ENCODE results near the gene LAPTM5. TPM values are rescaled to one million over a fixed set of nuclear protein-coding genes. Genes with fewer than 3 reads are reported as not detected.

Gene LAPTM5
- total and polyA plus RNA-seq, 10 of the 15 experiments (the other 5 are each of a cell fraction or from before 2014, with no cell fraction given) = 24.1 to 1,034 (median 687) TPM

GRCh38 chr1:30710407-30710806 lies 47.2 kb downstream of the LAPTM5 start (continued):
- TF ChIP-seq, protein P1, sequence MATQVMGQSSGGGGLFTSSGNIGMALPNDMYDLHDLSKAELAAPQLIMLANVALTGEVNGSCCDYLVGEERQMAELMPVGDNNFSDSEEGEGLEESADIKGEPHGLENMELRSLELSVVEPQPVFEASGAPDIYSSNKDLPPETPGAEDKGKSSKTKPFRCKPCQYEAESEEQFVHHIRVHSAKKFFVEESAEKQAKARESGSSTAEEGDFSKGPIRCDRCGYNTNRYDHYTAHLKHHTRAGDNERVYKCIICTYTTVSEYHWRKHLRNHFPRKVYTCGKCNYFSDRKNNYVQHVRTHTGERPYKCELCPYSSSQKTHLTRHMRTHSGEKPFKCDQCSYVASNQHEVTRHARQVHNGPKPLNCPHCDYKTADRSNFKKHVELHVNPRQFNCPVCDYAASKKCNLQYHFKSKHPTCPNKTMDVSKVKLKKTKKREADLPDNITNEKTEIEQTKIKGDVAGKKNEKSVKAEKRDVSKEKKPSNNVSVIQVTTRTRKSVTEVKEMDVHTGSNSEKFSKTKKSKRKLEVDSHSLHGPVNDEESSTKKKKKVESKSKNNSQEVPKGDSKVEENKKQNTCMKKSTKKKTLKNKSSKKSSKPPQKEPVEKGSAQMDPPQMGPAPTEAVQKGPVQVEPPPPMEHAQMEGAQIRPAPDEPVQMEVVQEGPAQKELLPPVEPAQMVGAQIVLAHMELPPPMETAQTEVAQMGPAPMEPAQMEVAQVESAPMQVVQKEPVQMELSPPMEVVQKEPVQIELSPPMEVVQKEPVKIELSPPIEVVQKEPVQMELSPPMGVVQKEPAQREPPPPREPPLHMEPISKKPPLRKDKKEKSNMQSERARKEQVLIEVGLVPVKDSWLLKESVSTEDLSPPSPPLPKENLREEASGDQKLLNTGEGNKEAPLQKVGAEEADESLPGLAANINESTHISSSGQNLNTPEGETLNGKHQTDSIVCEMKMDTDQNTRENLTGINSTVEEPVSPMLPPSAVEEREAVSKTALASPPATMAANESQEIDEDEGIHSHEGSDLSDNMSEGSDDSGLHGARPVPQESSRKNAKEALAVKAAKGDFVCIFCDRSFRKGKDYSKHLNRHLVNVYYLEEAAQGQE (IDR thresholded peaks at IDR 0.05; ENCODE audit: low read depth, low read length) = no peak
- TF ChIP-seq TCF3 (IDR thresholded peaks at IDR 0.05; ENCODE audit: borderline replicate concordance, insufficient read depth, low read depth, low read length) = no peak

- no peaks in the 10 kb centered on the region for H4K20me1 ChIP-seq (ENCODE audit: control insufficient read depth, insufficient read depth)
- ChIA-PET POLR2A (no interaction called here), SMC1A (ENCODE audit: uncharacterized antibody, unreplicated experiment) (interaction anchor here (0.5 to 1.0 kb wide), 4 partner anchors 57 to 1826 kb away, joined by 3 to 4 read pairs (median 3); no protein-coding TSS in a partner anchor), CTCF (interaction anchor here (0.6 to 1.7 kb wide), 8 partner anchors 11 to 1924 kb away, joined by 3 to 10 read pairs (median 3); no protein-coding TSS in a partner anchor), RAD21 (ENCODE audit: unreplicated experiment) (interaction anchor here (1.0 to 1.8 kb wide), 4 partner anchors 10 to 1472 kb away, joined by 3 to 8 read pairs (median 5); partner anchors contain the start of gene PTPRU)
- no peak overlapping the region for H3K9ac ChIP-seq (ENCODE audit: control insufficient read depth, insufficient read depth, low read length)
- peaks cover 0 to 3% of the 10 kb centered on the region in 2 experiments; a peak in 2 of 4 replicates for H3K27me3 ChIP-seq (replicated peaks in 1 of 2; ENCODE audit: control insufficient read depth in 2 of 2, insufficient read depth in 2 of 2, low read length in 1 of 2)
- FAIRE-seq (no peak), ATAC-seq (no peak; the same call in 2 of the 3 replicates), DNase-seq (ENCODE audit: low read depth, low spot score) (no peak)
- H2AFZ ChIP-seq (ENCODE audit: control insufficient read depth, low read depth, low read length) = no peak overlapping the region
- BruUV-seq (replicated peaks) = no TSS peak
- H3K4me2 ChIP-seq (ENCODE audit: control insufficient read depth, insufficient read depth) = no peak overlapping the region
- no peak overlapping the region for H3K27ac ChIP-seq (ENCODE audit: control insufficient read depth, insufficient read depth)
- H3K4me3 ChIP-seq = no peak overlapping the region
- in situ Hi-C loops (cut with MboI) = loop anchor here (5.0 kb wide), 1 partner anchor 1471 kb away; the partner anchor contains the start of gene PTPRU
- intact Hi-C loops (cut with micrococcal nuclease; ENCODE audit: unreplicated experiment) = loop anchor here (2.0 to 5.0 kb wide), 3 partner anchors 916 to 1331 kb away; no protein-coding TSS in a partner anchor
- H3K36me3 ChIP-seq (ENCODE audit: control insufficient read depth in 2 of 2, insufficient read depth in 2 of 2, low read length in 1 of 2) = no peaks in the 10 kb centered on the region; a peak in 1 of 4 replicates
- H3K9me3 ChIP-seq (replicated peaks; ENCODE audit: control insufficient read depth, insufficient read depth, low read length) = no peaks in the 10 kb centered on the region
- H3K4me1 ChIP-seq (ENCODE audit: control insufficient read depth, insufficient read depth, low read length) = no peaks in the 10 kb centered on the region
- H3K79me2 ChIP-seq (ENCODE audit: control insufficient read depth, insufficient read depth, low read length) = no peaks in the 10 kb centered on the region
- 30% methylated on average over 8 of the region's 8 CpGs for WGBS (ENCODE audit: insufficient coverage, insufficient replicate concordance, low lambda C conversion rate, missing lambda C conversion rate)
- TF ChIP-seq MYB (IDR thresholded peaks at IDR 0.05; ENCODE audit: borderline replicate concordance, low read depth, low read length) (no peak), MAX (IDR thresholded peaks at IDR 0.05; ENCODE audit: low read depth, low read length) (no peak), SMAD1 (IDR thresholded peaks at IDR 0.05; ENCODE audit: low read depth, partially characterized antibody) (no peak), NR2F1 (conservative IDR thresholded peaks at IDR 0.05) (no peak), RFX5 (IDR thresholded peaks at IDR 0.05; ENCODE audit: low read depth, low read length) (no peak), SMC3 (IDR thresholded peaks at IDR 0.05; ENCODE audit: borderline replicate concordance, low read length) (no peak), IKZF1 (conservative IDR thresholded peaks at IDR 0.05) (no peak), EZH2 (IDR thresholded peaks at IDR 0.05; ENCODE audit: borderline replicate concordance, control insufficient read depth, low read depth, low read length) (no peak), CREB1 (IDR thresholded peaks at IDR 0.05; ENCODE audit: low read depth) (no peak), NR2C1 (IDR thresholded peaks at IDR 0.05) (no peak), HDAC2 (IDR thresholded peaks at IDR 0.05) (no peak)
- TF ChIP-seq, protein P2, sequence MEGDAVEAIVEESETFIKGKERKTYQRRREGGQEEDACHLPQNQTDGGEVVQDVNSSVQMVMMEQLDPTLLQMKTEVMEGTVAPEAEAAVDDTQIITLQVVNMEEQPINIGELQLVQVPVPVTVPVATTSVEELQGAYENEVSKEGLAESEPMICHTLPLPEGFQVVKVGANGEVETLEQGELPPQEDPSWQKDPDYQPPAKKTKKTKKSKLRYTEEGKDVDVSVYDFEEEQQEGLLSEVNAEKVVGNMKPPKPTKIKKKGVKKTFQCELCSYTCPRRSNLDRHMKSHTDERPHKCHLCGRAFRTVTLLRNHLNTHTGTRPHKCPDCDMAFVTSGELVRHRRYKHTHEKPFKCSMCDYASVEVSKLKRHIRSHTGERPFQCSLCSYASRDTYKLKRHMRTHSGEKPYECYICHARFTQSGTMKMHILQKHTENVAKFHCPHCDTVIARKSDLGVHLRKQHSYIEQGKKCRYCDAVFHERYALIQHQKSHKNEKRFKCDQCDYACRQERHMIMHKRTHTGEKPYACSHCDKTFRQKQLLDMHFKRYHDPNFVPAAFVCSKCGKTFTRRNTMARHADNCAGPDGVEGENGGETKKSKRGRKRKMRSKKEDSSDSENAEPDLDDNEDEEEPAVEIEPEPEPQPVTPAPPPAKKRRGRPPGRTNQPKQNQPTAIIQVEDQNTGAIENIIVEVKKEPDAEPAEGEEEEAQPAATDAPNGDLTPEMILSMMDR (IDR thresholded peaks at IDR 0.05 in 2 of 3, conservative IDR thresholded peaks at IDR 0.05 in 1 of 3; ENCODE audit: control insufficient read depth in 2 of 3, extremely low read depth in 1 of 3, insufficient read depth in 1 of 3, low read depth in 3 of 3, low read length in 3 of 3) = no peak
These were observed 49.2 kb downstream of the LAPTM5 start for GRCh38 chr1:30708361-30708728.

All from GM12878 (cell line).